GM23338 (cell line): ENCODE measurements around the gene GNA12. TPM values are rescaled to one million over a fixed set of nuclear protein-coding genes. Genes with fewer than 3 reads are reported as not detected.
A peak's percentile ranks its signal among the peaks of the same experiment; 100 is the strongest.

ENCODE experiments used
- ATAC-seq: fragments of 200-7000 bp; cut with Tn5 transposase; 3 replicates; pipeline ENCODE4 v1.9.1; 2020
- DNase-seq: peaks from one replicate; pipeline ENCODE4 v3.0.0-alpha.2; 2015; ENCODE audit warnings: low spot score
- H2AFZ ChIP-seq: fragments of 200-600 bp; sonication (generic); 2 replicates; pipeline ENCODE4 v1.8.0; 2016; ENCODE audit warnings: antibody characterized with exemption, mild to moderate bottlenecking, moderate library complexity
- H3F3A ChIP-seq: fragments of 200-600 bp; sonication (generic); replicated peaks from 2 replicates; pipeline ENCODE4 v1.8.0; 2017; ENCODE audit warnings: antibody characterized with exemption, mixed run types, low read depth
- H3K27ac ChIP-seq: fragments of 200-600 bp; sonication (generic); 2 replicates; pipeline ENCODE4 v1.6.1; 2016; ENCODE audit warnings: low read depth
- H3K27me3 ChIP-seq: fragments of 200-600 bp; sonication (generic); 2 replicates; pipeline ENCODE4 v1.8.0; 2016; ENCODE audit warnings: mild to moderate bottlenecking, mixed run types, moderate library complexity; ENCODE audit not compliant: insufficient read depth
- H3K36me3 ChIP-seq: fragments of 200-600 bp; sonication (generic); 2 replicates; pipeline ENCODE4 v1.8.0; 2016; ENCODE audit warnings: mild to moderate bottlenecking; ENCODE audit not compliant: insufficient read depth
- H3K4me1 ChIP-seq: fragments of 200-600 bp; sonication (generic); 2 replicates; pipeline ENCODE4 v1.8.0; 2016; ENCODE audit warnings: mild to moderate bottlenecking, moderate library complexity; ENCODE audit not compliant: insufficient read depth
- H3K4me2 ChIP-seq: fragments of 200-600 bp; sonication (generic); 2 replicates; pipeline ENCODE4 v1.7.1; 2017; ENCODE audit warnings: mixed run types
- H3K4me3 ChIP-seq: fragments of 200-600 bp; sonication (generic); 2 replicates; pipeline ENCODE4 v1.6.1; 2016; ENCODE audit warnings: mixed run types
- H3K79me2 ChIP-seq: fragments of 200-600 bp; sonication (generic); replicated peaks from 2 replicates; pipeline ENCODE4 v1.8.0; 2017; ENCODE audit warnings: mild to moderate bottlenecking; ENCODE audit not compliant: insufficient read depth
- H3K9me2 ChIP-seq: fragments of 200-600 bp; sonication (generic); 2 replicates; pipeline ENCODE4 v1.8.0; 2017; ENCODE audit not compliant: insufficient read depth
- H4K20me1 ChIP-seq: fragments of 200-600 bp; sonication (generic); replicated peaks from 2 replicates; pipeline ENCODE4 v1.8.0; 2017; ENCODE audit warnings: mild to moderate bottlenecking; ENCODE audit not compliant: insufficient read depth
- H3K27ac Mint-ChIP-seq: 2 replicates; pipeline ENCODE4 v1.8.0; 2020; ENCODE audit warnings: inconsistent platforms, mild to moderate bottlenecking, moderate library complexity, mixed read lengths
- H3K27me3 Mint-ChIP-seq: 3 replicates; pipeline ENCODE4 v1.8.0; 2022; ENCODE audit warnings: low read depth, mild to moderate bottlenecking, moderate library complexity, mixed read lengths, inconsistent platforms; ENCODE audit not compliant: insufficient read depth, poor library complexity
- H3K36me3 Mint-ChIP-seq: 3 replicates; pipeline ENCODE4 v1.8.0; 2021; ENCODE audit warnings: low read depth, mild to moderate bottlenecking, inconsistent platforms, moderate library complexity, mixed read lengths
- H3K4me1 Mint-ChIP-seq: 3 replicates; pipeline ENCODE4 v1.8.0; 2020; ENCODE audit warnings: mild to moderate bottlenecking, inconsistent platforms, mixed read lengths
- H3K4me3 Mint-ChIP-seq: 3 replicates; pipeline ENCODE4 v1.8.0; 2021; ENCODE audit warnings: moderate library complexity, mild to moderate bottlenecking, inconsistent platforms, mixed read lengths
- H3K9me3 Mint-ChIP-seq: 3 replicates; pipeline ENCODE4 v1.8.0; 2020; ENCODE audit warnings: moderate library complexity, mild to moderate bottlenecking, inconsistent platforms, mixed read lengths
- CREB1 ChIP-seq: fragments of 250-450 bp; sonication (Bioruptor Pico); IDR thresholded peaks from 2 replicates; pipeline ENCODE4 v1.5.0; 2020; ENCODE audit warnings: low read depth, mild to moderate bottlenecking, moderate library complexity
- EZH2 ChIP-seq: fragments of 200-600 bp; sonication (generic); IDR thresholded peaks from one replicate; pipeline ENCODE4 v1.8.0; 2017; ENCODE audit warnings: antibody characterized with exemption, mild to moderate bottlenecking, low read depth; ENCODE audit not compliant: unreplicated experiment
- EZH2phosphoT487 ChIP-seq: fragments of 200-600 bp; sonication (generic); IDR thresholded peaks from one replicate; pipeline ENCODE4 v1.8.1; 2018; ENCODE audit warnings: antibody characterized with exemption; ENCODE audit not compliant: unreplicated experiment
- JUNB ChIP-seq: IDR thresholded peaks from one replicate; pipeline ENCODE4 v1.6.1; 2016; ENCODE audit warnings: antibody characterized with exemption; ENCODE audit not compliant: unreplicated experiment
- NANOG ChIP-seq: IDR thresholded peaks from 2 replicates; pipeline ENCODE4 v1.6.1; 2016; ENCODE audit warnings: antibody characterized with exemption, borderline replicate concordance
- POLR2AphosphoS5 ChIP-seq: IDR thresholded peaks from 2 replicates; pipeline ENCODE4 v1.6.1; 2016; ENCODE audit warnings: antibody characterized with exemption, low read depth
- STAT1 ChIP-seq: IDR thresholded peaks from one replicate; pipeline ENCODE4 v1.6.1; 2016; ENCODE audit warnings: antibody characterized with exemption; ENCODE audit not compliant: unreplicated experiment
- ZNF114 ChIP-seq: fragments of 250-450 bp; sonication (Bioruptor Pico); IDR thresholded peaks from 2 replicates; pipeline ENCODE4 v1.5.0; 2020; ENCODE audit warnings: mild to moderate bottlenecking, moderate library complexity
- ZNF331 ChIP-seq: fragments of 250-450 bp; sonication (Bioruptor Pico); IDR thresholded peaks from 2 replicates; pipeline ENCODE4 v1.5.0; 2020; ENCODE audit warnings: low read depth, mild to moderate bottlenecking, moderate library complexity
- polyA plus RNA-seq: library from polyadenylated mRNA; unstranded; fragments of >200 nt; fragmentation: Nextera tagmentation; extraction: Ambion mirVana; gene quantifications from 2 replicates; pipeline ENCODE4 v1.2.1, GENCODE V29; 2016
- total RNA-seq: library from RNA; depleted of rRNA; stranded (reverse); fragments of >200 nt; shearing (Covaris generic); gene quantifications from 2 replicates; pipeline ENCODE4 v1.2.3, GENCODE V29; 2014
- TF ChIP-seq, protein P1 (sequence below): IDR thresholded peaks from one replicate; pipeline ENCODE4 v1.6.1; 2018; ENCODE audit warnings: antibody characterized with exemption; ENCODE audit not compliant: unreplicated experiment
- TF ChIP-seq, protein P2 (sequence below): fragments of 250-450 bp; sonication (Bioruptor Pico); IDR thresholded peaks from 2 replicates; pipeline ENCODE4 v1.5.0; 2020; ENCODE audit warnings: mild to moderate bottlenecking, moderate library complexity
- TF ChIP-seq, protein P3 (sequence below), 2 experiments: fragments of 200-600 bp in 1 of 2; sonication (generic) in 1 of 2; conservative IDR thresholded peaks; 2 replicates each; pipeline versions ENCODE4 v1.5.1 to v1.6.1; 2016 to 2017; ENCODE audit warnings: antibody characterized with exemption in 2 of 2, low read depth in 2 of 2, mild to moderate bottlenecking in 2 of 2, moderate library complexity in 1 of 2
- TF ChIP-seq, protein P4 (sequence below): IDR thresholded peaks from 2 replicates; pipeline ENCODE4 v1.6.1; 2016; ENCODE audit warnings: antibody characterized with exemption

Gene GNA12
- total and polyA plus RNA-seq, 2 experiments from 2014 or later: 24.0 to 87.7 TPM

DNA sequence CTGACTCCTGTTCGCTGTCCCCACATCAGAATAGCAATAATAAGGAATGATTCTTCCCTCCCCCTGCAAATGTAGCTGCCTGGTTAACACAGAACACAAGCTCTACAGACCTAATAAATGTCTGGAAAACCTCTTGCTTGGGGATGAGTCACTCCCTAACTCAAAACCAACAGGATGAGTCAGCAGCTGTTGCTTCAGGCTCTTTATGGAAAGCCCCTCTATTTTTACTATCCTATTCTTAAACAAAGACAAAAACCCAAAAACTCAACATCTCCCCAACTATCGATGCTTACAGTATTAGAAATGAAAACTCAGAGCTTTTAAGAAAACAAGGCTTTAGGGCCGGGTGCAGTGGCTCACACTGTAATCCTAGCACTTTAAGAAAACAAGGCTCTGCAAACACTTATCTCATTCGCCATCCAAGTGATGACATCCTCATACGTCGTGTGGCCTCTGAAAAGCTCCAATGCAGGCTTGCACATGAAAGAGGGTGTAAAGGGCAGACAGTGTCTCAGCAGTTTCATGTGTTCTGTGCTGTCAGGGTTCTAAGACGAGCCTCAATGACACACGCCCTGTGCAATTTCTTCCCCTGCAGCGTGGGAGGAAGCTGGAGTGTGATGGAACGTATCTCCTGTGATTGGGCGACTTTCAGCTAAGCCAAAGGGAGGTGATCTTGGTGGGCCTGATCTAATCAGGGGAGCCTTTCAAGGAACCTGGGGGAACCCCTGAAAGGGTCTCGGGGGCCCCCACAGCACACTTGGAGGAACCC is 86.0 kb downstream of the GNA12 start:
- peaks cover 12% of the 10 kb centered on the region for H3K27me3 Mint-ChIP-seq
- H3K4me1 Mint-ChIP-seq: peaks cover 40% of the 10 kb centered on the region
- Histone ChIP-seq H3K9me2 (no peaks in the 10 kb centered on the region), H3K4me3 (no peak overlapping the region), H3K4me2 (no peak overlapping the region), H3K4me1 (peaks cover 14% of the 10 kb centered on the region), H3F3A (no peaks in the 10 kb centered on the region), H3K36me3 (no peaks in the 10 kb centered on the region; the same call in 1 of the 2 replicates), H3K27ac (peak overlapping the region; percentile 39; the same call in 1 of the 2 replicates), H3K27me3 (no peaks in the 10 kb centered on the region), H2AFZ (no peak overlapping the region), H4K20me1 (peaks cover 10% of the 10 kb centered on the region; the same call in 1 of the 2 replicates), H3K79me2 (peaks cover 82% of the 10 kb centered on the region)
- no peak for DNase-seq
- no peak overlapping the region for H3K4me3 Mint-ChIP-seq
- no peaks in the 10 kb centered on the region for H3K9me3 Mint-ChIP-seq
- peaks cover 40% of the 10 kb centered on the region for H3K36me3 Mint-ChIP-seq
- peak overlapping the region; percentile 89 for H3K27ac Mint-ChIP-seq
- TF ChIP-seq NANOG (no peak), STAT1 (no peak), POLR2AphosphoS5 (no peak), JUNB (no peak), ZNF331 (CRISPR knock-in tag) (no peak), ZNF114 (no peak), CREB1 (CRISPR knock-in tag) (no peak), EZH2 (no peak), EZH2phosphoT487 (no peak)
- TF ChIP-seq, protein P1, sequence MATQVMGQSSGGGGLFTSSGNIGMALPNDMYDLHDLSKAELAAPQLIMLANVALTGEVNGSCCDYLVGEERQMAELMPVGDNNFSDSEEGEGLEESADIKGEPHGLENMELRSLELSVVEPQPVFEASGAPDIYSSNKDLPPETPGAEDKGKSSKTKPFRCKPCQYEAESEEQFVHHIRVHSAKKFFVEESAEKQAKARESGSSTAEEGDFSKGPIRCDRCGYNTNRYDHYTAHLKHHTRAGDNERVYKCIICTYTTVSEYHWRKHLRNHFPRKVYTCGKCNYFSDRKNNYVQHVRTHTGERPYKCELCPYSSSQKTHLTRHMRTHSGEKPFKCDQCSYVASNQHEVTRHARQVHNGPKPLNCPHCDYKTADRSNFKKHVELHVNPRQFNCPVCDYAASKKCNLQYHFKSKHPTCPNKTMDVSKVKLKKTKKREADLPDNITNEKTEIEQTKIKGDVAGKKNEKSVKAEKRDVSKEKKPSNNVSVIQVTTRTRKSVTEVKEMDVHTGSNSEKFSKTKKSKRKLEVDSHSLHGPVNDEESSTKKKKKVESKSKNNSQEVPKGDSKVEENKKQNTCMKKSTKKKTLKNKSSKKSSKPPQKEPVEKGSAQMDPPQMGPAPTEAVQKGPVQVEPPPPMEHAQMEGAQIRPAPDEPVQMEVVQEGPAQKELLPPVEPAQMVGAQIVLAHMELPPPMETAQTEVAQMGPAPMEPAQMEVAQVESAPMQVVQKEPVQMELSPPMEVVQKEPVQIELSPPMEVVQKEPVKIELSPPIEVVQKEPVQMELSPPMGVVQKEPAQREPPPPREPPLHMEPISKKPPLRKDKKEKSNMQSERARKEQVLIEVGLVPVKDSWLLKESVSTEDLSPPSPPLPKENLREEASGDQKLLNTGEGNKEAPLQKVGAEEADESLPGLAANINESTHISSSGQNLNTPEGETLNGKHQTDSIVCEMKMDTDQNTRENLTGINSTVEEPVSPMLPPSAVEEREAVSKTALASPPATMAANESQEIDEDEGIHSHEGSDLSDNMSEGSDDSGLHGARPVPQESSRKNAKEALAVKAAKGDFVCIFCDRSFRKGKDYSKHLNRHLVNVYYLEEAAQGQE: no peak
- TF ChIP-seq, protein P2, sequence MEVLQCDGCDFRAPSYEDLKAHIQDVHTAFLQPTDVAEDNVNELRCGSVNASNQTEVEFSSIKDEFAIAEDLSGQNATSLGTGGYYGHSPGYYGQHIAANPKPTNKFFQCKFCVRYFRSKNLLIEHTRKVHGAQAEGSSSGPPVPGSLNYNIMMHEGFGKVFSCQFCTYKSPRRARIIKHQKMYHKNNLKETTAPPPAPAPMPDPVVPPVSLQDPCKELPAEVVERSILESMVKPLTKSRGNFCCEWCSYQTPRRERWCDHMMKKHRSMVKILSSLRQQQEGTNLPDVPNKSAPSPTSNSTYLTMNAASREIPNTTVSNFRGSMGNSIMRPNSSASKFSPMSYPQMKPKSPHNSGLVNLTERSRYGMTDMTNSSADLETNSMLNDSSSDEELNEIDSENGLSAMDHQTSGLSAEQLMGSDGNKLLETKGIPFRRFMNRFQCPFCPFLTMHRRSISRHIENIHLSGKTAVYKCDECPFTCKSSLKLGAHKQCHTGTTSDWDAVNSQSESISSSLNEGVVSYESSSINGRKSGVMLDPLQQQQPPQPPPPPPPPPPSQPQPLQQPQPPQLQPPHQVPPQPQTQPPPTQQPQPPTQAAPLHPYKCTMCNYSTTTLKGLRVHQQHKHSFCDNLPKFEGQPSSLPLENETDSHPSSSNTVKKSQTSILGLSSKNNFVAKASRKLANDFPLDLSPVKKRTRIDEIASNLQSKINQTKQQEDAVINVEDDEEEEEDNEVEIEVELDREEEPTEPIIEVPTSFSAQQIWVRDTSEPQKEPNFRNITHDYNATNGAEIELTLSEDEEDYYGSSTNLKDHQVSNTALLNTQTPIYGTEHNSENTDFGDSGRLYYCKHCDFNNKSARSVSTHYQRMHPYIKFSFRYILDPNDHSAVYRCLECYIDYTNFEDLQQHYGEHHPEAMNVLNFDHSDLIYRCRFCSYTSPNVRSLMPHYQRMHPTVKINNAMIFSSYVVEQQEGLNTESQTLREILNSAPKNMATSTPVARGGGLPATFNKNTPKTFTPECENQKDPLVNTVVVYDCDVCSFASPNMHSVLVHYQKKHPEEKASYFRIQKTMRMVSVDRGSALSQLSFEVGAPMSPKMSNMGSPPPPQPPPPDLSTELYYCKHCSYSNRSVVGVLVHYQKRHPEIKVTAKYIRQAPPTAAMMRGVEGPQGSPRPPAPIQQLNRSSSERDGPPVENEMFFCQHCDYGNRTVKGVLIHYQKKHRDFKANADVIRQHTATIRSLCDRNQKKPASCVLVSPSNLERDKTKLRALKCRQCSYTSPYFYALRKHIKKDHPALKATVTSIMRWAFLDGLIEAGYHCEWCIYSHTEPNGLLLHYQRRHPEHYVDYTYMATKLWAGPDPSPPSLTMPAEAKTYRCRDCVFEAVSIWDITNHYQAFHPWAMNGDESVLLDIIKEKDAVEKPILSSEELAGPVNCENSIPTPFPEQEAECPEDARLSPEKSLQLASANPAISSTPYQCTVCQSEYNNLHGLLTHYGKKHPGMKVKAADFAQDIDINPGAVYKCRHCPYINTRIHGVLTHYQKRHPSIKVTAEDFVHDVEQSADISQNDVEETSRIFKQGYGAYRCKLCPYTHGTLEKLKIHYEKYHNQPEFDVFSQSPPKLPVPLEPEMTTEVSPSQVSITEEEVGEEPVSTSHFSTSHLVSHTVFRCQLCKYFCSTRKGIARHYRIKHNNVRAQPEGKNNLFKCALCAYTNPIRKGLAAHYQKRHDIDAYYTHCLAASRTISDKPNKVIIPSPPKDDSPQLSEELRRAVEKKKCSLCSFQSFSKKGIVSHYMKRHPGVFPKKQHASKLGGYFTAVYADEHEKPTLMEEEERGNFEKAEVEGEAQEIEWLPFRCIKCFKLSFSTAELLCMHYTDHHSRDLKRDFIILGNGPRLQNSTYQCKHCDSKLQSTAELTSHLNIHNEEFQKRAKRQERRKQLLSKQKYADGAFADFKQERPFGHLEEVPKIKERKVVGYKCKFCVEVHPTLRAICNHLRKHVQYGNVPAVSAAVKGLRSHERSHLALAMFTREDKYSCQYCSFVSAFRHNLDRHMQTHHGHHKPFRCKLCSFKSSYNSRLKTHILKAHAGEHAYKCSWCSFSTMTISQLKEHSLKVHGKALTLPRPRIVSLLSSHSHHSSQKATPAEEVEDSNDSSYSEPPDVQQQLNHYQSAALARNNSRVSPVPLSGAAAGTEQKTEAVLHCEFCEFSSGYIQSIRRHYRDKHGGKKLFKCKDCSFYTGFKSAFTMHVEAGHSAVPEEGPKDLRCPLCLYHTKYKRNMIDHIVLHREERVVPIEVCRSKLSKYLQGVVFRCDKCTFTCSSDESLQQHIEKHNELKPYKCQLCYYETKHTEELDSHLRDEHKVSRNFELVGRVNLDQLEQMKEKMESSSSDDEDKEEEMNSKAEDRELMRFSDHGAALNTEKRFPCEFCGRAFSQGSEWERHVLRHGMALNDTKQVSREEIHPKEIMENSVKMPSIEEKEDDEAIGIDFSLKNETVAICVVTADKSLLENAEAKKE (CRISPR knock-in tag): no peak
- TF ChIP-seq, protein P3, sequence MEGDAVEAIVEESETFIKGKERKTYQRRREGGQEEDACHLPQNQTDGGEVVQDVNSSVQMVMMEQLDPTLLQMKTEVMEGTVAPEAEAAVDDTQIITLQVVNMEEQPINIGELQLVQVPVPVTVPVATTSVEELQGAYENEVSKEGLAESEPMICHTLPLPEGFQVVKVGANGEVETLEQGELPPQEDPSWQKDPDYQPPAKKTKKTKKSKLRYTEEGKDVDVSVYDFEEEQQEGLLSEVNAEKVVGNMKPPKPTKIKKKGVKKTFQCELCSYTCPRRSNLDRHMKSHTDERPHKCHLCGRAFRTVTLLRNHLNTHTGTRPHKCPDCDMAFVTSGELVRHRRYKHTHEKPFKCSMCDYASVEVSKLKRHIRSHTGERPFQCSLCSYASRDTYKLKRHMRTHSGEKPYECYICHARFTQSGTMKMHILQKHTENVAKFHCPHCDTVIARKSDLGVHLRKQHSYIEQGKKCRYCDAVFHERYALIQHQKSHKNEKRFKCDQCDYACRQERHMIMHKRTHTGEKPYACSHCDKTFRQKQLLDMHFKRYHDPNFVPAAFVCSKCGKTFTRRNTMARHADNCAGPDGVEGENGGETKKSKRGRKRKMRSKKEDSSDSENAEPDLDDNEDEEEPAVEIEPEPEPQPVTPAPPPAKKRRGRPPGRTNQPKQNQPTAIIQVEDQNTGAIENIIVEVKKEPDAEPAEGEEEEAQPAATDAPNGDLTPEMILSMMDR (conservative IDR thresholded peaks at IDR 0.05; ENCODE audit: low read depth in 2 of 2): no peak
- TF ChIP-seq, protein P4, sequence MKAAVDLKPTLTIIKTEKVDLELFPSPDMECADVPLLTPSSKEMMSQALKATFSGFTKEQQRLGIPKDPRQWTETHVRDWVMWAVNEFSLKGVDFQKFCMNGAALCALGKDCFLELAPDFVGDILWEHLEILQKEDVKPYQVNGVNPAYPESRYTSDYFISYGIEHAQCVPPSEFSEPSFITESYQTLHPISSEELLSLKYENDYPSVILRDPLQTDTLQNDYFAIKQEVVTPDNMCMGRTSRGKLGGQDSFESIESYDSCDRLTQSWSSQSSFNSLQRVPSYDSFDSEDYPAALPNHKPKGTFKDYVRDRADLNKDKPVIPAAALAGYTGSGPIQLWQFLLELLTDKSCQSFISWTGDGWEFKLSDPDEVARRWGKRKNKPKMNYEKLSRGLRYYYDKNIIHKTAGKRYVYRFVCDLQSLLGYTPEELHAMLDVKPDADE: no peak
- no peak for ATAC-seq
